COLO829 (cell line): ENCODE results near the gene UTP18.
"Not testable (repeated sequence)": the region's sequence is repeated elsewhere in the genome, so short reads cannot be mapped to it uniquely, and the experiment has no call there.

Experiments
- DNase-seq: peaks from one replicate; pipeline ENCODE4 v3.0.0; 2012; ENCODE audit warnings: low spot score

Gene UTP18

GRCh38 chr17:51260237-51261023 lies at the start of gene UTP18:
Gene UTP18 (plus strand): TSS chr17:51260546. CDS start chr17:51260585, 39 bp downstream.
- DNase-seq = peak; percentile 98

DNA sequence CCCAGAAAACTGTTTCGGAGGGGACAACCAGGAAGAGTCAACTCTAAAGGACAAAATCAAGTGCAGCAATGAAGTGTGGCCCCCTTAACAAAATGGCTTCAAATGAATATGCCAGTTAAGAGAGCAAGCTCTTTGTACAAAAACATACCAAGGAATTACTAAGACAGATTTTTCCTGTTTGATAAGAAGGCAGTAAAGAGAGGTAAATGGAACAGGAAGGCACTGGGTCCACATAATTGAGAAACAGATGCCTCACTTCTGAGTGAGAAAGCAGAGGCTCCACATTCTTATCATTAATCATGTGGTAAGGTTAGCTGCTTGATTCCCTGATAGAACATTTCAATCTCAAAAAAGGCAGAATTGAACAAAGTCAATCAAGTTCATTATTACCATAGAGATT lies 45.4 kb upstream of the UTP18 start:
- DNase-seq = no peak

GRCh38 chr17:51217946-51218345 lies 42.4 kb upstream of the UTP18 start:
- DNase-seq = no peak

DNA sequence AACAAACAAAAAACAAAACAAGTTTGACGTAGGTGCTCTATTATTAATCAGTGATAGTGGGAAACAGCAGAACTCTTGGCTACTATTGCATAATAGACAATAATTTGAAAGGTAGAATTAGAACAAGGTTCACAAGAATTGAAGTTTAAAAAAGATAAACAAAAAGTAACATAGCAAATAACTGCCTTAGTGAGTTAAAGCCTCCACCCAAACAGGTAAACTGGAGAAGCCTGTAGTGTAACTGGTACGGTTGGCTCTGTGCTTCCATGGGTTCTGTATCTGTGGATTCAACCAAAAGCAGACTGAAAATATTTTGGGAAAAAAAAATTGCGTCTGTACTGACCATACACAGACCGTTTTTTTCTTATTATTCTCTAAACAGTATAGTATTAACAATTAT lies 39.0 kb upstream of the UTP18 start:
- no peak for DNase-seq

GRCh38 chr17:51224402-51225262 lies 35.7 kb upstream of the UTP18 start:
- no peak for DNase-seq

DNA sequence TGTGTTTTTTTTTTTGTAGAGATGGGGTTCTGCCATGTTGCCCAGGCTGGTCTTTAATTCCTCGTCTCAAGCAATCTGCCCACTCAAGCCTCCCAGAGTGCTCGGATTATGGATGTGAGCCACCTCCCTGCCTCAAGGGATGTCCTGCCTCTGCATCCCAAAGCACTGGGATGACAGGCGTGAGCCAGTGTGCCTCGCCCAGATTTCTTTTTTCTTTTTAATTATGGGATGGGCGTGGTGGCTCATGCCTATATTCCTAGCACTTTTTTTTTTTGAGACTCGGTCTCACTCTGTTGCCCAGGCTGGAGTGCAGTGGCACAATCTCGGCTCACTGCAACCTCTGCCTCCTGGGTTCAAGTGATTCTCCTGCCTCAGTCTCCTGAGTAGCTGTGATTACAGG lies 34.8 kb upstream of the UTP18 start:
- DNase-seq = not testable (repeated sequence)

DNA sequence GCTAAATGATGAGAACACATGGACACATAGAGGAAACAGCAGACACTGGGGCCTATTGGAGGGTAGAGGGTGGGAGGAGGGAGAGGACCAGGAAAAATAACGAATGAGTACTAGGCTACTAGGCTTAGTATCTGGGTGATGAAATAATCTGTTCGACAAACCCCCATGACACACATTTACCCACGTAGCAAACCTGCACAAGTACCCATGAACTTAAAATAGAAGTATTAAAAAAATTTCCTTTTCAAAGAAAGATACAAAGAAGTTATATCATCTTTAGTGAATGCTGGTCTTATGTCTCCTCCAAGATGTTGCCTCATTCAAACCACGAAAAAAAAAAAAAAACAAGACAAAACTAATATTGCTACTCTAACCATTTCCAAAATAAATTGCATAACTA lies 32.2 kb upstream of the UTP18 start:
- DNase-seq = no peak

DNA sequence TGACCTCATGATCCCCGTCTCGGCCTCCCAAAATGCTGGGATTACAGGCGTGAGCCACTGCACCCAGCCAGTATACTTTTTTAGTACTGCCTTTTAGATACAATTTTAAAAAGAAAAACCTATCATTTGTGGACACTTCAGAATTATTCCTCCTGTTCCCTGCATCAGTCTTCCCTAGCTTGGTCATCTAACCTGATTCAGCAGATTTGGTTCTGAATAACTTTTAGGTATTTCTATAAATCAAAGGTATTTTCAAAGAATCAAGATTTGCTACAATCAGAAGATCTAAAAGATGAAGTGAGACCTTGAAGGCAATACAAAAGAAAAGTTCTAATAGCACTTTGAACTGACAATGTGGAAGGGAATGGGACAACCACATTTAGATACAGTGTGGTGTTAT lies 30.5 kb upstream of the UTP18 start:
- no peak for DNase-seq

- no peak for DNase-seq
Measured at GRCh38 chr17:51230306-51230705, 30.0 kb upstream of the UTP18 start.

DNA sequence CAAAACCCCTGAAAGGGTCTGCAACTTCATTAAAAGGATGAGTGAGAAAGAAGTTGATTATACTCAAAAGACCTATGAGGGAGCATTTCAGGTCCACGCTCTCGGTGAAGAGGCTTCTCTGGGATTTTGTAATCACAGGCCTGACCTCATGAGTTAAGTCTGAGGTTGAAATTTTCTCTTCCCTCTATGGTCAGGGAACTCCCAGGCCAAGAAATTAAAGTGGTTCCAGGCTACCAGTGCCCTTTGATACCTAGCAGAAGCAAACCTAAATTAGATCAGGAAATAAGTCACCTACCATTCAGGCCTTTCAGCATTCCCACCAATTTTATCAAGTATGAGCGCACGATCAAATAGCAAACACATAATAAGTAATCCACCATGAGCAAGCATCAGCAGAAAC lies 28.3 kb upstream of the UTP18 start:
- DNase-seq = no peak

DNA sequence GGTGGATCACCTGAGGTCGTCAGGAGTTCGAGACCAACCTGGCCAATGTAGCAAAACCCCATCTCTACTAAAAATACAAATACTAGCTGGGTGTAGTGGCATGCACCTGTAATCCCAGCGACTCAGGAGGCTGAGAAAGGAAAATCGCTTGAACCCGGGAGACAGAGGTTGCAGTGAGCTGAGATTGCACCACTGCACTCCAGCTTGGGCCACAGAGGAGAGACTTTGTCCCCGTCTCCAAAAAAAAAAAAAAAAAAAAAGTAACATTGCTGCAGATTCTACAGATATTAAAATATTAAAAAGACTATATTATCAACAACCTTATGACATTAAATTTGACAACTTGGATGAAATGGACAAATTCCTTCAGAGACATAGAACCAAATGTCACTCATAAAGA lies 26.2 kb upstream of the UTP18 start:
- no peak for DNase-seq

GRCh38 chr17:51238255-51238887 lies 22.0 kb upstream of the UTP18 start:
- no peak for DNase-seq

DNA sequence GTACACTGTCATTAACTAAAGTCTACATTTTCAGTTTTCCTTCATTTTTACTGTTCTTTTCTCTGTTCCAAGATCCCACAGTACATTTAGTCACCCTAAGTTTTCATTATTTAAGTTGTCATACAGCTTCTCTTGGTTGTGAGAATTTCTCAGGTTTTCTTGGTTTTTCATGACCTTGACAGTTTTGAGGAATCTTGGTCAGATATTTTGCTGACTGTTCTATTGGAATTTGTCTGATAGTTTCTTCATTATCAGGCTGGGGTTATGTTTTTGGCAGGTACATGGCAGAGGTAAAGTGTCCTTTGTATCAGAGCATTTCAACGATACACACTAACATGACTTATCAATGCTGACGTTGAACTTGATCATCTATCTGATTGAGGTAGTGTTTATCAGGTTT lies 20.1 kb upstream of the UTP18 start:
- no peak for DNase-seq

- DNase-seq = no peak
Measured at GRCh38 chr17:51244041-51244440, 16.3 kb upstream of the UTP18 start.

- DNase-seq = no peak
Measured at GRCh38 chr17:51245535-51245934, 14.8 kb upstream of the UTP18 start.

GRCh38 chr17:51250314-51250840 lies 10.0 kb upstream of the UTP18 start:
- DNase-seq = no peak

DNA sequence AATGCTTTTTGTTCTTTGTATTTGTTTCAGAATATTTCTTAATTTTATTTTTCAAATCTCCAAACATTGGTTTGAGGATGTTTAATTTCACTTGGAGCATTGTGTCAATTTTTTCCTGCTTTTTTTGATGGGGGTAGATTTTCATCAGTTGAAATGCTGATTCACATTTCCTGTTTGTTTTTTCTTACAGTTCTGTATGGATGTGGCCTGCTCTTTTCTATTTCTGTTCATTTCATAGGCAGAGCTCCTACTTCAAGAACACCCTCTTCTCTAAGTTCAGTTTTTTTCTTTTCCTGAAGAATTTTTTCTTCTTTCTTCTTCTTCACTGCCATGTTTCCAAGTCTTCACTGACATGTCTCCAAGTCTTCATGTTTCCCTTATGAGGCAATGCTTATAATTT lies 9.3 kb upstream of the UTP18 start:
- DNase-seq = no peak

DNA sequence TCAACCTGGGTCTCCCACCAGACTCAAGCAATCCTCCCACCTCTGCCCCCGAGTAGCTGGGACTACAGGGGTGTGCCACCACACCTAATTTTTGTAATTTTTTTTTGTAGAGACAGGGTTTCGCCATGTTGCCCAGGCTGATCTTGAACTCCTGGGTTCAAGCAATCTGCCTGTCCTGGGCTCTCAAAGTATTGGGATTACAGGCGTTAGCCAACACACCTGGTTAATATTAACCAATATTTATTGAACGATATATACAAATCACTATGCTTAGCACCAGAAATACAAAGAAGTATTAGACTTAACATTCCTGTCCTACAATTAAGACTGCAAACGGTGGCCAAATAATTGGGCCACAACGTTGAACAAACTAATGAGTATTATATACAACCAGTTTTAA lies 4.7 kb upstream of the UTP18 start:
- DNase-seq = no peak

GRCh38 chr17:51256101-51256500 lies 4.2 kb upstream of the UTP18 start:
- DNase-seq = no peak

DNA sequence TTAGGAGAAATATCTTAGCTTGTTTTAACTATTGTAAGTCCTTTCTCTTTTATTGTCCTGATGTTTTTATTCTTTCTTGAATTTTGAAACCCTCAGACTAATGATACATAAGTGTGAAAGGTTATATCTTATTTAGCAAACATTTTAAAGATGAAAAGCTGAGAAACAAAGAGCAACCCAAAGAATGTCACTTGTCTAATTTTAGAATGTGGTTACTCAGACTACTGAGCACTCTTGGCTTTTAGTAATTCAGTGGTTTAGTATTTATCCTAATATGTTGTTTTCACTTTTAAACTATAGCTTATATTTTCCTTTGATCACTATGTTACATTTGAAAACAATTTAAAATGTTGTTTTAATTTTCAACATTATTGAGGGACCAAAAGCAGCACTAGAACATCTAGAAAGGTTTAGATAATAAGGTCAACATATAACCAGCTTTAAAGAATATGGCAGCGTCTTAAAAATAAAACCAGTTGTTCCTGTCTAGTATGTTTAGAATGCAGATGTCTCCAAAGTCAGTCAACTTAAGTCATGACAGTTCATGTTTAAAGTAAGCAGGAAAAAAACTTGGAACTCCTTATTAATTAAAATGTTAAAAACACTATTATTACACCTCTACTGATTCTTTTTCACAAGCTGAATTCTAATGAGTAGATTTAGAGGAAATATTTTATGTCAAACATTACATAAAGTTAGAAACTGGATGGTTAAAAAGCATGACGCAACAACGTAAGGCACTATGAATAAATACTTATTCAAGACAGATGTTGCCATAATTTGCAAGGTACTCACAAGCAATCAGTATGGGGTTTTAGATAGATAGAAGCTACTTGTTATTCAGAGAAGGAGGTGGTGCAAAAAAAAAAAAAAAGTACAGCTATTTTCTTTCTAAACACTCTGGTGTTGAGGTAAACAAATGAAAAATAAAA lies 2.9 kb upstream of the UTP18 start:
- DNase-seq = no peak

GRCh38 chr17:51258756-51259563 lies 1.4 kb upstream of the UTP18 start:
- no peak for DNase-seq
